Measurements from ENCODE around the gene THOC7.

THOC7 gene

GRCh38 chr3:63905731-63906620, 42.4 kb upstream of the THOC7 start:
- DNase-seq (ENCODE audit: insufficient read length) = no peak
- TF ChIP-seq POLR2AphosphoS5 (IDR thresholded peaks at IDR 0.05; ENCODE audit: low read depth, low read length) = no peak
- TF ChIP-seq POLR2A (IDR thresholded peaks at IDR 0.05; ENCODE audit: low read depth, low read length) = no peak
- TF ChIP-seq TAF1 (IDR thresholded peaks at IDR 0.05; ENCODE audit: borderline replicate concordance, low read depth, low read length) = no peak
- FAIRE-seq = no peak

DNA sequence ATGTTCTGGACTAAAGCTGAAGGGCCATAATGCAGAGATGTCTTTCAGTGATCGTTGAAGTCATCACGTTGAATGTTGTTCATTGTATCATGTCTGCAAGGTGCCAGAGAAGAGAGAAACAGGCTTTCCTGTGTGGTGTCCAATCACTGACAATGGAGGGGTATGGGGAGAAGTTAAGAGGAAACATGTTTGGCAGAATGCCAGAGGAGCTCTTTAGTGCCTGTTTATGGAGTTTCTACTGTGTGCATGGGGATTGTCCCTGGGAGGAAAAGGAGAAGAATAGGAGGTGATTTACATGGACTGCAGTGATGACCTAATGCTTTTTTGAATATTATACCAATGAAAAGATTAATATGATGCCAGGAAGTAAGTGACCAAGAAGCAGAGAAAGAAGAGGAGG, 36.9 kb upstream of the THOC7 start:
- TF ChIP-seq POLR2A (IDR thresholded peaks at IDR 0.05; ENCODE audit: low read depth, low read length) (no peak), TAF1 (IDR thresholded peaks at IDR 0.05; ENCODE audit: borderline replicate concordance, low read depth, low read length) (no peak), POLR2AphosphoS5 (IDR thresholded peaks at IDR 0.05; ENCODE audit: low read depth, low read length) (no peak)
- FAIRE-seq = peak; percentile 21
- no peak for DNase-seq (ENCODE audit: insufficient read length)

DNA sequence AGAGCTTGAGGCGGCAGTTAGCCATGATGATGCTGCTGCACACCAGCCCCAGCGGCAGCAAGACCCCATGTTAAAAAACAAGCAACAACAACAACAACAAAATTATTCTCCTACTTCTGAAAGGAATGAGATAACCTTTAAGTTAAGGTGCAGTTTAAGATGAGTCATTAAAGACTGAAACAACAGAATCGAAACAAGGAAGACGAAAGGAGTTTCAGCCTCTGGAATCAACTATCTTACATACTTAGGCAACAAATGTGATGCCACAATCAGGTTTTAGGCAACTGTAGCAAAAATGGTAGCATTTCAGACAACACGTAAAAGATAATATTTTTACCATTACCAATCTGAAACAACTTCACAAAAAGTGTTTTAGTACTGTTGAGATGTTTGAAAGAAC, 36.4 kb upstream of the THOC7 start:
- TF ChIP-seq POLR2A (IDR thresholded peaks at IDR 0.05; ENCODE audit: low read depth, low read length) (no peak), POLR2AphosphoS5 (IDR thresholded peaks at IDR 0.05; ENCODE audit: low read depth, low read length) (no peak)
- DNase-seq (ENCODE audit: insufficient read length) (no peak), FAIRE-seq (no peak)

DNA sequence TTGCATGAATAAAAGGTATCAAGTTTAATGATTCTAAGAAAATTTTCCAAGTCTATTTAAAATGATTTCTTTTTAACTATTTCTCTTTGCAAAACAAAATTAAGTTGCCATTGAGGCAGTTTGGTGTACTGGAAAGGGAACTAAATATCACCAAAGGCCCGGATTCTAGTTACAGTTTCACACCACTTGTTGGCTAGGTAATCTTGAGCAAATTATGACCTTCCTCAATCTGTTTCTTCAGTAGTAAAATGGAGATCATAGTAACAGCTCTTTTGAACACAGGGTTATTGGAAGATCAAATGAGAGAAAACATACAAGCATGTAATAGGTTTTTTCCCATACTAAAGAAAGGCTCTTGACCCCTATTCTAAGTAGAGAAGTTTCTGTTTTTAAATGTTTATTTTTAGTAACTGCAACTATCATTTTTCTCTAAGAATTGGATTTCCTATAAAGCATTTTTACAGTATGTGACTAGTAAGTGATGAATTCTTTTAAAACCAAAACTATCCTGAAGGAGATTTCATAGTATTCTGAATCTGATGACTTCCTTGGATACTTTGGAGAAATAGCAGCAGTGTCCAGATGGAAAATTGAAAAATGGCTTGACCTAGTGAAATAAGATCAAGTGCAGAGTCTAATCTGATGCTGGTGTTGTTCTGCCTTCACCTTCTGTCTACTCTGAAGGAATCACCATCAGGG, 32.9 kb upstream of the THOC7 start:
- DNase-seq (ENCODE audit: insufficient read length) (no peak), FAIRE-seq (peak; percentile 63)
- TF ChIP-seq POLR2AphosphoS5 (IDR thresholded peaks at IDR 0.05; ENCODE audit: low read depth, low read length) (no peak), POLR2A (IDR thresholded peaks at IDR 0.05; ENCODE audit: low read depth, low read length) (no peak), TAF1 (IDR thresholded peaks at IDR 0.05; ENCODE audit: borderline replicate concordance, low read depth, low read length) (no peak)

DNA sequence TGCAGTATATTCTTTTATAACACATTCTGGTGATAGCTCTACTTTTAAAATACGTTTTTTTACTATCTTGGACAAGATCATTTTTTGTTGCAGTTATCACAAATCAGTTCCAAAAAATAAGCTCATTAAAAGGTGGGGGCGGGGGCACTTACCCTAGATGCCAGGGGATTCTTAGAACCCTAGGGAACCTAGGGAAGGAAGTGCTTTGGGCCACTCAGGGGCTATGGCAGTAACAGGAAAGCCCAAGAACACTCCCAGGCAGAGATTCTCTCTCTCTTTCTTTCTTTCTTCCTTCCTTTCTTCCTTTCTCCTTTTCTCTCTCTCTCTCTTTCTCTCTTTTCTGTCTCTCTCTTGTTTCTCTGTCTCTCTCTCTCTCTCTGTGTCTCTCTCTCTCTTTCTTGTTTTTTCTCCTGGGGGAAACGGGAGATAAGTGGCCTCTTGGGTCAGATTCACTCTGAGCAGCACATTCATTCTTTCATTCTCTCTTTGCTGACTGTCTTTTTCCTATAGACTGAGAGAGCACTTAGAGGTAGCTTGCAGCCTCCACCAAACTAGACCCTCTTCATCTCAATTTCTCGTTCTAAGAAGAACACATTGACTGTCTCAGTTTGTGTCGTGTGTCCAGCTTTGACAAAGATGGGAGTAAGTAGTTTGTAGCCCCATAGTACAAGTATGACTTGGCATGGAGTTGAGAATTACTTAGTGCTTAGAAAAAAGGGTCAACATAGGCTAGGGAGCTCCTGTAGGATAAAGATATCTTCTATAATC, 32.0 kb upstream of the THOC7 start:
- no peak for TF ChIP-seq POLR2AphosphoS5 (IDR thresholded peaks at IDR 0.05; ENCODE audit: low read depth, low read length)
- no peak for TF ChIP-seq POLR2A (IDR thresholded peaks at IDR 0.05; ENCODE audit: low read depth, low read length)
- no peak for TF ChIP-seq TAF1 (IDR thresholded peaks at IDR 0.05; ENCODE audit: borderline replicate concordance, low read depth, low read length)
- DNase-seq (ENCODE audit: insufficient read length) (no peak), FAIRE-seq (peak; percentile 57)

- DNase-seq (ENCODE audit: insufficient read length) (no peak), FAIRE-seq (no peak)
- TF ChIP-seq POLR2A (IDR thresholded peaks at IDR 0.05; ENCODE audit: low read depth, low read length) (no peak), TAF1 (IDR thresholded peaks at IDR 0.05; ENCODE audit: borderline replicate concordance, low read depth, low read length) (no peak), POLR2AphosphoS5 (IDR thresholded peaks at IDR 0.05; ENCODE audit: low read depth, low read length) (no peak)
These were observed 29.3 kb upstream of the THOC7 start for GRCh38 chr3:63892773-63893352.

GRCh38 chr3:63891518-63891917, 27.9 kb upstream of the THOC7 start:
- TF ChIP-seq POLR2A (IDR thresholded peaks at IDR 0.05; ENCODE audit: low read depth, low read length) = no peak
- no peak for TF ChIP-seq POLR2AphosphoS5 (IDR thresholded peaks at IDR 0.05; ENCODE audit: low read depth, low read length)
- no peak for TF ChIP-seq TAF1 (IDR thresholded peaks at IDR 0.05; ENCODE audit: borderline replicate concordance, low read depth, low read length)
- FAIRE-seq = no peak
- DNase-seq (ENCODE audit: insufficient read length) = no peak

- DNase-seq (ENCODE audit: insufficient read length) = no peak
- TF ChIP-seq POLR2AphosphoS5 (IDR thresholded peaks at IDR 0.05; ENCODE audit: low read depth, low read length) (no peak), TAF1 (IDR thresholded peaks at IDR 0.05; ENCODE audit: borderline replicate concordance, low read depth, low read length) (no peak), POLR2A (IDR thresholded peaks at IDR 0.05; ENCODE audit: low read depth, low read length) (no peak)
- FAIRE-seq = no peak
These were observed 23.3 kb upstream of the THOC7 start for GRCh38 chr3:63886858-63887257.

DNA sequence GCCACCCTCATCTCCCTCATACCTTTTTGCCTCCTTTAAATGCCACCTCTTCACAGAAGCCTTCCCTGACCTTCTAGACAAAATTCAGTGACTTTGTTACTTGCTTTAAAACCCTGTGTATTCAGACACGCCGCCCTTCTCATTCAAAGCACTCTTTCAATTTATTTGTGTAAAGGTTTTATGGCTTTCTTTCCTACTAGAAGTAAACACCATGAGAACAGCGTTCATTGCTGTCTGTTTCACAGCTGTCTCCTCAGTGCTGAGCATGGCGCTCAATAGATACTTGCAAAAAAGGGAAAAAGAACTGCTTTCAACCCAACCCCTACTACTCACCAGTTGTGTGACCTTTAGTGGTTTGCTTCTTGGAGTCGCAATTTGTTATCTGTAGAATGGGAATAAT, 17.0 kb upstream of the THOC7 start:
- FAIRE-seq (no peak), DNase-seq (ENCODE audit: insufficient read length) (no peak)
- no peak for TF ChIP-seq TAF1 (IDR thresholded peaks at IDR 0.05; ENCODE audit: borderline replicate concordance, low read depth, low read length)
- TF ChIP-seq POLR2A (IDR thresholded peaks at IDR 0.05; ENCODE audit: low read depth, low read length) = no peak
- no peak for TF ChIP-seq POLR2AphosphoS5 (IDR thresholded peaks at IDR 0.05; ENCODE audit: low read depth, low read length)

DNA sequence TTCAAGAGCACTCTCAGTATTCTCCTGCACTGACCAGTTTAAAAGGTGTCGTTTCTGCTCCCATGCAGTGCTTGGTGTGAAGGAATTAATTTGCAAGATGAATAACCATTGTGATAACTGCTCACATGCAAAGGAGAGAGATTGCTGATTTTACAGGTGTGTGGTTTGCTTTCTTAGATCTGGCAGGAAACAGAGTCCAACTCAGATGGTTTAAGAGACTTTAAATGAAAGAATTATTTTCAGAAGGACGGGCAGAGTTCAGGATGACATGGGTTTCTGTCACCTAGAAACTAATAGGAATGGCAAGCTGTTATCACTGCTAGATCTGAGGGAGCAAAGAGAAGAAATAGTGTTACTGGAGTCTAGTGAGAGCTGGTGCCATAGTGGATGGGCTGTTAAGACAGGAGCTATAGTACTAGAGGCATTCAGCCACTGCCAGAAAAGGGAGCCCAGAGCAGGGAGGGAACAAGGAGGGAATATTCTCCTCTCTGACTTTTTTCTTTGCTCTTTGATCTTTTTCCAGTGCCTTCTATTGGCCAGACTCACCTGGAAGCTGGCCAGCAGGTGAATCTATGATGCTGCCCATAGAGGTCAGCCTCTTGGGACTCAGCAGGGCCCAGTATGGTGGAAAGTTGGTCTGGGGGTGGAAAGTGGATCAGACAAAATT, 14.9 kb upstream of the THOC7 start:
- FAIRE-seq (no peak), DNase-seq (ENCODE audit: insufficient read length) (no peak)
- TF ChIP-seq POLR2AphosphoS5 (IDR thresholded peaks at IDR 0.05; ENCODE audit: low read depth, low read length) (no peak), POLR2A (IDR thresholded peaks at IDR 0.05; ENCODE audit: low read depth, low read length) (no peak), TAF1 (IDR thresholded peaks at IDR 0.05; ENCODE audit: borderline replicate concordance, low read depth, low read length) (no peak)

Measured in GM12892 (cell line).